Measurements from ENCODE around the gene TPBG. TPM values are rescaled to one million over a fixed set of nuclear protein-coding genes. Genes with fewer than 3 reads are reported as not detected.

TPBG gene
- total RNA-seq, 1 donor, result 47.5 TPM

DNA sequence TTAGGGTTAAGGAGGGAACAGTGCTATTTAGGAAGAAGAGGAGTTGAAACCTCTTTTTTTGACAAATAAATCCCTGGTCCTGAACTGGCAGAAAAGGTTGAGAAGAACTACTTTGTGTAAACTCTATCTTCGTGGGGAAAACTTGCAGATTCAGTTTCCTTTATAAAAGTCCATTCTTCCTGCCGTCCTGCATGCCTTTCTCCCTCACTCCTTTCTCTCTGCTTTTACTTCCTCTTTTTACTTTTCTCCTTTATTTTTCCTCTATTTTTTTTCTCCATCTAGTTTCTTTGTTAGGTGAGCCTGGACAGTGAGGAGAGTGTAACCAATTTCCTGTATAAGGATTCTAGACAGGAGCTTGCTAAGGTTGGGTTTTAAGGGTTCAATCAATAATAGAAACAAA is 52.7 kb downstream of the TPBG start:
- DNase-seq (ENCODE audit: low read depth), result no peak
- H3K4me3 ChIP-seq (ENCODE audit: low read depth, low read length), result no peak overlapping the region

More for the DNA sequence above, 52.7 kb downstream of the TPBG start:
- TF ChIP-seq CTCF (IDR thresholded peaks at IDR 0.05; ENCODE audit: insufficient read depth, low read depth, low read length), result no peak

Other genes with a start within 250 kb of the TPBG start
- gene IBTK, start 116.1 kb upstream of the TPBG start, total RNA-seq, result 62.5 and 83.3 TPM in 2 replicates

All from fibroblast of villous mesenchyme (primary cell).